ENCODE results near the gene TAF1C.

Gene TAF1C

DNA sequence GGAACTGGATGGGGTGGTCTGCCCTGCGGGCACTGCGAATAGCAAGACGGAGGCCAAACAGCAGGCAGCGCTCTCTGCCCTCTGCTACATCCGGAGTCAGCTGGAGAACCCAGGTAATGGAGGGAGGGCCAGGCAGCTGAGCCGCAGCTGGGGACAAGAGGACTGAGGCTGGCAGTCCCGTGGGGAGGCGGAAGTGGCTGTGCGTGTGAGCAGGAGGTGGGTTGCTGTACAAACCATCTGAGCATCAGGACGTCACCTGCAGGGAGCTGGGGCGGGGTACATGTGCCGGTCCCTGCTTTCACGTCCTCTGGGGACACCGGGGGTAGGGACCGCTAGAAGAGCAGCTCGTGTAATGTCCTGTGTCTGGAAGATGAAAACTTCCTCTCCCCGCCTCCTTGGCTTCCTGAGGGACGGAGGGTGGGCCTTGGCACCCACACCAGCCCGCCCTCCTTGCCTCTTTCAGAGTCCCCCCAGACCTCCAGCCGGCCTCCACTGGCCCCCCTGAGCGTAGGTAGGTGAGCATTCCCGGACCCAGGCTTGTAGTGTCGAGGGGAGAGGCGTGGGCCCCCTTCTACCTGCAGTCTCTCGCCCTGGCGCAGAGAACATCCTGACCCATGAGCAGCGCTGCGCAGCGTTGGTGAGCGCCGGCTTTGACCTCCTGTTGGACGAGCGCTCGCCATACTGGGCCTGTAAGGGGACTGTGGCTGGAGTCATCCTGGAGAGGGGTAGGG, 7.8 kb upstream of the TAF1C start:
- no peak overlapping the region for H3K4me3 ChIP-seq (ENCODE audit: low read length)
- TF ChIP-seq, protein P1, sequence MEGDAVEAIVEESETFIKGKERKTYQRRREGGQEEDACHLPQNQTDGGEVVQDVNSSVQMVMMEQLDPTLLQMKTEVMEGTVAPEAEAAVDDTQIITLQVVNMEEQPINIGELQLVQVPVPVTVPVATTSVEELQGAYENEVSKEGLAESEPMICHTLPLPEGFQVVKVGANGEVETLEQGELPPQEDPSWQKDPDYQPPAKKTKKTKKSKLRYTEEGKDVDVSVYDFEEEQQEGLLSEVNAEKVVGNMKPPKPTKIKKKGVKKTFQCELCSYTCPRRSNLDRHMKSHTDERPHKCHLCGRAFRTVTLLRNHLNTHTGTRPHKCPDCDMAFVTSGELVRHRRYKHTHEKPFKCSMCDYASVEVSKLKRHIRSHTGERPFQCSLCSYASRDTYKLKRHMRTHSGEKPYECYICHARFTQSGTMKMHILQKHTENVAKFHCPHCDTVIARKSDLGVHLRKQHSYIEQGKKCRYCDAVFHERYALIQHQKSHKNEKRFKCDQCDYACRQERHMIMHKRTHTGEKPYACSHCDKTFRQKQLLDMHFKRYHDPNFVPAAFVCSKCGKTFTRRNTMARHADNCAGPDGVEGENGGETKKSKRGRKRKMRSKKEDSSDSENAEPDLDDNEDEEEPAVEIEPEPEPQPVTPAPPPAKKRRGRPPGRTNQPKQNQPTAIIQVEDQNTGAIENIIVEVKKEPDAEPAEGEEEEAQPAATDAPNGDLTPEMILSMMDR (conservative IDR thresholded peaks at IDR 0.05; ENCODE audit: low read depth, low read length): no peak
- DNase-seq (ENCODE audit: low read depth): no peak

DNA sequence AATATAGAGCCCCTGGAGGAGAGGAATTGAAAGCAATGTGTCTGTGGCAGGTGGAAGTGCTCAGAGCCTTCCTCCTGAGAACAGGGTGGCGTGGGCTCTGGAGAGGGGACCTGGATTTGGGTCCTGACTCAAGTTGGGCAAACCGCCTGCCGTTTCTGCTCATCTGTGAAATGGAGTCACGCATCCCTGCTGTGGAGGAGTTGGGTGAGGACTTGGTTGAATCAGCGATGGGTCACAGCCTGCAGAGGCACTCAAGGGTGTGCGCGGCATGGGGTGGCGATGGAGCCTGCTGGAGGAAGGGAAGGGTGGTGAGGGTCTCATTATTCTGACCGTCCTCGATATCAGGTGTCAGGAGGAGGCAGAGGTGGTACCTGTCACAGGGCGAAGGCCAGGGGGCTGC, 7.2 kb upstream of the TAF1C start:
- no peak for DNase-seq (ENCODE audit: low read depth)
- H3K4me3 ChIP-seq (ENCODE audit: low read length): no peak overlapping the region
- TF ChIP-seq, protein P1 (conservative IDR thresholded peaks at IDR 0.05; ENCODE audit: low read depth, low read length): no peak

- no peak for DNase-seq (ENCODE audit: low read depth)
- TF ChIP-seq, protein P1 (conservative IDR thresholded peaks at IDR 0.05; ENCODE audit: low read depth, low read length): no peak
- H3K4me3 ChIP-seq (ENCODE audit: low read length): no peak overlapping the region
Observed at GRCh38 chr16:84193480-84193879, 6.6 kb upstream of the TAF1C start.

DNA sequence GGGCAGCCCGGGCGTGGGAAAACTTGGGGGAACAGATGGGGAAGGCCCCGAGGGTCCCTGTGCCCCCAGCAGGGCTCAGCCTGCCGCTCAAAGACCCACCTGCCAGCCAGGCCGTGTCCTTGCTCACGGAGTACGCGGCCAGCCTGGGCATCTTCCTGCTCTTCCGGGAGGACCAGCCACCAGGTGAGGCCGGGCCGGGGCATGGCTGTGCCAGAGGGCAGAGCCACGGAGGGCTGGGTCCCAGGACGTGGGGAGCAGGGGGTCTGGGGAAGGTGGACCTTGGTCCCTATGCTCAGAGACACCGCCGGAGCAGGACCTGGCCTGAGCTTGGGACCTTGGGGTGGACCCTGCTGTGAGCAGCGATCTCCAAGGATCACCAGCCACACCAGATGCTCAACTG, 4.6 kb upstream of the TAF1C start:
- no peak for DNase-seq (ENCODE audit: low read depth)
- no peak overlapping the region for H3K4me3 ChIP-seq (ENCODE audit: low read length)
- TF ChIP-seq, protein P1 (conservative IDR thresholded peaks at IDR 0.05; ENCODE audit: low read depth, low read length): no peak

- H3K4me3 ChIP-seq (ENCODE audit: low read length): no peak within 1 kb of the TSS
- no peak for DNase-seq (ENCODE audit: low read depth)
- TF ChIP-seq, protein P1 (conservative IDR thresholded peaks at IDR 0.05; ENCODE audit: low read depth, low read length): no peak
Observed at GRCh38 chr16:84190731-84191388, 4.0 kb upstream of the TAF1C start, which contains the start of gene ADAD2. Gene ADAD2 (plus strand): TSS chr16:84191157. CDS start chr16:84191231, 74 bp downstream.

DNA sequence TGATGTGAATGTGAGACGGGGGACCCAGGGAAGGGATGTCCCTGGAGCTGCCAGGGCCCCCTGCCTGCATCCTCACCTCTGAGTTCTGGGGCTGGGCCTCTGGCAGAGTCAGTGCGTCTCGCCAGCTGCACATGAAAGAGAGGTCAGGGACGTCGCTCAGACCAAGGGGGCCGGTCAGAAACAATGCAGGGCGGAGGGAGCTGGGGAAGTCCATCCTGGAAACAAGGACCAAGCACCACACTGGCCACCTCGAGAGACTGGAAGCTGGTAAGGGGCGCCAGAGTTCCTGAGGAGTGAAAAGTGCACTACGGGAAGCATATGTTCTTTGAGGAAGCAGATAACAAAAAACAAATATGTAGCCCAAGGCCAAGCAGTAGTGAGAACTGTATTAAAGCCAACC, 2.1 kb downstream of the TAF1C start:
- no peak for DNase-seq (ENCODE audit: low read depth)
- no peak overlapping the region for H3K4me3 ChIP-seq (ENCODE audit: low read length)
- TF ChIP-seq, protein P1 (conservative IDR thresholded peaks at IDR 0.05; ENCODE audit: low read depth, low read length): no peak
